Neural progenitor cell (in vitro differentiated cells): ENCODE results near the gene ASF1A. TPM values are rescaled to one million over a fixed set of nuclear protein-coding genes. Genes with fewer than 3 reads are reported as not detected.

Experiments
- DNase-seq: peaks from one replicate; pipeline ENCODE4 v3.0.0-alpha.2; 2016; ENCODE audit warnings: low spot score
- H2AFZ ChIP-seq: fragments of 200-600 bp; sonication (generic); replicated peaks from 2 replicates; pipeline ENCODE4 v1.6.1; 2016; ENCODE audit warnings: antibody characterized with exemption
- H3F3A ChIP-seq: fragments of 200-600 bp; sonication (generic); 2 replicates; pipeline ENCODE4 v1.6.1; 2016; ENCODE audit warnings: antibody characterized with exemption, low read depth
- H3K27ac ChIP-seq: fragments of 200-600 bp; sonication (generic); 2 replicates; pipeline ENCODE4 v1.5.1; 2016; ENCODE audit warnings: mild to moderate bottlenecking
- H3K27me3 ChIP-seq: fragments of 200-600 bp; sonication (generic); 2 replicates; pipeline ENCODE4 v1.6.1; 2016; ENCODE audit warnings: mild to moderate bottlenecking, moderate library complexity
- H3K36me3 ChIP-seq: fragments of 200-600 bp; sonication (generic); 2 replicates; pipeline ENCODE4 v1.5.1; 2016
- H3K4me1 ChIP-seq: fragments of 200-600 bp; sonication (generic); 2 replicates; pipeline ENCODE4 v1.6.1; 2016; ENCODE audit warnings: mixed run types
- H3K4me2 ChIP-seq: fragments of 200-600 bp; sonication (generic); 2 replicates; pipeline ENCODE4 v1.6.1; 2016
- H3K4me3 ChIP-seq: fragments of 200-600 bp; sonication (generic); 2 replicates; pipeline ENCODE4 v1.5.1; 2016
- H3K79me2 ChIP-seq: fragments of 200-600 bp; sonication (generic); 2 replicates; pipeline ENCODE4 v1.6.1; 2016; ENCODE audit warnings: low read depth
- H3K9ac ChIP-seq: fragments of 200-600 bp; sonication (generic); 2 replicates; pipeline ENCODE4 v1.6.1; 2016
- H3K9me3 ChIP-seq: fragments of 200-600 bp; sonication (generic); 2 replicates; pipeline ENCODE4 v1.5.1; 2016; ENCODE audit warnings: low read depth
- H4K20me1 ChIP-seq: fragments of 200-600 bp; sonication (generic); 2 replicates; pipeline ENCODE4 v1.6.1; 2016; ENCODE audit warnings: low read depth
- H3K27ac Mint-ChIP-seq: 3 replicates; pipeline ENCODE4 v1.8.0; 2021; ENCODE audit warnings: mixed read lengths
- H3K27me3 Mint-ChIP-seq: 2 replicates; pipeline ENCODE4 v1.8.0; 2022; ENCODE audit warnings: low read depth, mild to moderate bottlenecking, inconsistent platforms, moderate library complexity, mixed read lengths; ENCODE audit not compliant: insufficient read depth
- H3K36me3 Mint-ChIP-seq: 3 replicates; pipeline ENCODE4 v1.8.0; 2021; ENCODE audit warnings: mixed read lengths
- H3K4me1 Mint-ChIP-seq: 3 replicates; pipeline ENCODE4 v1.8.0; 2021; ENCODE audit warnings: mixed read lengths
- H3K4me3 Mint-ChIP-seq: 3 replicates; pipeline ENCODE4 v1.8.0; 2021; ENCODE audit warnings: mild to moderate bottlenecking, moderate library complexity, mixed read lengths
- H3K9me3 Mint-ChIP-seq: 3 replicates; pipeline ENCODE4 v1.8.0; 2020; ENCODE audit warnings: mixed read lengths
- CTCF ChIP-seq: fragments of 200-600 bp; sonication (generic); IDR thresholded peaks from 2 replicates; pipeline ENCODE4 v1.5.1; 2017; ENCODE audit warnings: antibody characterized with exemption, mild to moderate bottlenecking
- EZH2 ChIP-seq: fragments of 200-600 bp; sonication (generic); IDR thresholded peaks from 2 replicates; pipeline ENCODE4 v1.6.1; 2017; ENCODE audit warnings: antibody characterized with exemption, mild to moderate bottlenecking, moderate library complexity
- EZH2phosphoT487 ChIP-seq: fragments of 200-600 bp; sonication (generic); IDR thresholded peaks from 2 replicates; pipeline ENCODE4 v1.6.1; 2017; ENCODE audit warnings: antibody characterized with exemption
- total RNA-seq: library from RNA; depleted of rRNA; stranded (reverse); fragments of >200 nt; gene quantifications from 2 replicates; pipeline ENCODE4 v1.2.3, GENCODE V29; 2015; ENCODE audit warnings: low replicate concordance

Gene ASF1A
- total RNA-seq, 1 donor from 2014 or later: 54.8 TPM

GRCh38 chr6:118945217-118945616 lies 51.3 kb downstream of the ASF1A start:
- Histone ChIP-seq H3K4me2 (no peak overlapping the region), H3K9ac (no peak overlapping the region), H3K4me3 (no peak overlapping the region), H3K27ac (no peak overlapping the region), H2AFZ (no peak overlapping the region), H3K36me3 (no peaks in the 10 kb centered on the region), H3K4me1 (no peaks in the 10 kb centered on the region), H3K9me3 (no peaks in the 10 kb centered on the region), H3K27me3 (no peaks in the 10 kb centered on the region), H3F3A (no peaks in the 10 kb centered on the region), H3K79me2 (no peaks in the 10 kb centered on the region), H4K20me1 (no peaks in the 10 kb centered on the region)
- TF ChIP-seq EZH2phosphoT487 (no peak), CTCF (no peak), EZH2 (no peak)
- no peak for DNase-seq
- Mint-ChIP-seq H3K27me3 (no peaks in the 10 kb centered on the region), H3K4me1 (no peaks in the 10 kb centered on the region), H3K4me3 (no peak overlapping the region), H3K27ac (no peak overlapping the region), H3K9me3 (peaks cover 69% of the 10 kb centered on the region), H3K36me3 (peaks cover 20% of the 10 kb centered on the region)

GRCh38 chr6:118952683-118953082 lies 58.7 kb downstream of the ASF1A start:
- no peaks in the 10 kb centered on the region for H3K4me1 Mint-ChIP-seq
- no peaks in the 10 kb centered on the region for H3F3A ChIP-seq
- no peaks in the 10 kb centered on the region for H4K20me1 ChIP-seq
- no peak for DNase-seq
- H3K27me3 ChIP-seq: no peaks in the 10 kb centered on the region
- peaks cover 13% of the 10 kb centered on the region for H3K36me3 Mint-ChIP-seq
- no peak overlapping the region for H3K4me3 Mint-ChIP-seq
- no peak overlapping the region for H3K9ac ChIP-seq
- peaks cover 24% of the 10 kb centered on the region for H3K9me3 Mint-ChIP-seq
- no peaks in the 10 kb centered on the region for H3K9me3 ChIP-seq
- no peak overlapping the region for H3K27ac Mint-ChIP-seq
- no peaks in the 10 kb centered on the region for H3K79me2 ChIP-seq
- H3K36me3 ChIP-seq: no peaks in the 10 kb centered on the region
- no peak overlapping the region for H3K4me3 ChIP-seq
- no peaks in the 10 kb centered on the region for H3K4me1 ChIP-seq
- TF ChIP-seq CTCF: no peak
- no peak for TF ChIP-seq EZH2phosphoT487
- no peak for TF ChIP-seq EZH2
- no peak overlapping the region for H3K27ac ChIP-seq
- H2AFZ ChIP-seq: no peak overlapping the region
- no peaks in the 10 kb centered on the region for H3K27me3 Mint-ChIP-seq
- H3K4me2 ChIP-seq: no peak overlapping the region

DNA sequence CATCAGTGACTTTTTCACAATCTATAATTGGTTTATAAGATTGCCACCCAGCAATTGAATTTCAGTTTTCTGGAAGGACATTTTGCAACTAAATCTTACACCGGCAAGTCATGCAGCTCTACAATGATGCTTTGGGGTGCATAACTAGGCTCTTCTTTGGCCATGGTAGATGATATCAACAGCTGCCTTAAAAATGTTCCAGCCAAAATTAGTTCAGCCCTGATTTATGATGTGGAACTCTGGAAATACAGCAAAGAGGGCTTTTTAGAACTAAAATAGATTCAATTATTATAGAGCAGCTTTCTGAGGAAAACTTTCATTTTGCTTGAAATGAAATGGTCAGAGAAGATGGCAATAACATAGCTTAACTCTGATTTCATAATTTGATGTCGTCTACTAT lies 59.4 kb downstream of the ASF1A start:
- Histone ChIP-seq H4K20me1 (no peaks in the 10 kb centered on the region), H3K27ac (no peak overlapping the region), H3K27me3 (no peaks in the 10 kb centered on the region), H3K4me1 (no peaks in the 10 kb centered on the region), H3K9ac (no peak overlapping the region), H3K79me2 (no peaks in the 10 kb centered on the region), H3K36me3 (no peaks in the 10 kb centered on the region), H3K4me3 (no peak overlapping the region), H2AFZ (no peak overlapping the region), H3F3A (no peaks in the 10 kb centered on the region), H3K4me2 (no peak overlapping the region), H3K9me3 (no peaks in the 10 kb centered on the region)
- Mint-ChIP-seq H3K4me3 (no peak overlapping the region), H3K9me3 (peaks cover 24% of the 10 kb centered on the region), H3K4me1 (no peaks in the 10 kb centered on the region), H3K27ac (no peak overlapping the region), H3K27me3 (no peaks in the 10 kb centered on the region), H3K36me3 (peaks cover 17% of the 10 kb centered on the region)
- TF ChIP-seq CTCF (no peak), EZH2 (no peak), EZH2phosphoT487 (no peak)
- DNase-seq: no peak

Other genes starting within 250 kb of the ASF1A start
- 6.0 and 12.6 TPM in 2 replicates for gene CEP85L, start 242.6 kb upstream of the ASF1A start, total RNA-seq
- 17.3 and 29.0 TPM in 2 replicates for gene MCM9, start 41.0 kb downstream of the ASF1A start, total RNA-seq
- 9.8 and 24.8 TPM in 2 replicates for gene FAM184A, start 184.5 kb downstream of the ASF1A start, total RNA-seq